ENCODE measurements around the gene TCF4.

TCF4 gene

GRCh38 chr18:55262021-55262560 is 325.9 kb downstream of the TCF4 start:
- no peak for TF ChIP-seq CTCF (IDR thresholded peaks at IDR 0.05; ENCODE audit: low read depth, low read length)
- H3K4me3 ChIP-seq (ENCODE audit: low read depth, low read length) = no peak overlapping the region
- DNase-seq (ENCODE audit: low read depth, low spot score) = no peak
- in situ Hi-C loops (cut with HindIII; ENCODE audit: low sequenced_read_pairs) = no loop called here

GRCh38 chr18:55261253-55261652 is 326.7 kb downstream of the TCF4 start:
- DNase-seq (ENCODE audit: low read depth, low spot score) = no peak
- no peak overlapping the region for H3K4me3 ChIP-seq (ENCODE audit: low read depth, low read length)
- TF ChIP-seq CTCF (IDR thresholded peaks at IDR 0.05; ENCODE audit: low read depth, low read length) = no peak
- in situ Hi-C loops (cut with HindIII; ENCODE audit: low sequenced_read_pairs) = no loop called here

GRCh38 chr18:55258088-55258487 is 329.9 kb downstream of the TCF4 start:
- in situ Hi-C loops (cut with HindIII; ENCODE audit: low sequenced_read_pairs) = no loop called here
- no peak for DNase-seq (ENCODE audit: low read depth, low spot score)
- H3K4me3 ChIP-seq (ENCODE audit: low read depth, low read length) = no peak overlapping the region
- no peak for TF ChIP-seq CTCF (IDR thresholded peaks at IDR 0.05; ENCODE audit: low read depth, low read length)

GRCh38 chr18:55256929-55257289 is 331.1 kb downstream of the TCF4 start:
- no peak for TF ChIP-seq CTCF (IDR thresholded peaks at IDR 0.05; ENCODE audit: low read depth, low read length)
- in situ Hi-C loops (cut with HindIII; ENCODE audit: low sequenced_read_pairs) = no loop called here
- no peak for DNase-seq (ENCODE audit: low read depth, low spot score)
- no peak overlapping the region for H3K4me3 ChIP-seq (ENCODE audit: low read depth, low read length)

GRCh38 chr18:55256226-55256928 is 331.6 kb downstream of the TCF4 start:
- DNase-seq (ENCODE audit: low read depth, low spot score) = no peak
- in situ Hi-C loops (cut with HindIII; ENCODE audit: low sequenced_read_pairs) = no loop called here
- no peak overlapping the region for H3K4me3 ChIP-seq (ENCODE audit: low read depth, low read length)
- TF ChIP-seq CTCF (IDR thresholded peaks at IDR 0.05; ENCODE audit: low read depth, low read length) = no peak

- in situ Hi-C loops (cut with HindIII; ENCODE audit: low sequenced_read_pairs) = no loop called here
- DNase-seq (ENCODE audit: low read depth, low spot score) = no peak
- no peak for TF ChIP-seq CTCF (IDR thresholded peaks at IDR 0.05; ENCODE audit: low read depth, low read length)
- H3K4me3 ChIP-seq (ENCODE audit: low read depth, low read length) = no peak overlapping the region
Measured at GRCh38 chr18:55253814-55254213, 334.2 kb downstream of the TCF4 start.

All from astrocyte of the spinal cord (primary cell).